Trophoblast cell (in vitro differentiated cells and primary cell): Measurements from ENCODE around the gene TMEM235.

ENCODE experiments used
- DNase-seq, 2 donors: peaks; one replicate each; pipeline ENCODE4 v3.0.0-alpha.2; 2016
- H2AFZ ChIP-seq: 2 replicates; pipeline ENCODE4 v1.6.1; 2013; ENCODE audit warnings: low read length, moderate library complexity, mild to moderate bottlenecking; ENCODE audit not compliant: insufficient read depth, poor library complexity
- H2AK5ac ChIP-seq: 2 replicates; pipeline ENCODE4 v1.6.1; 2013; ENCODE audit warnings: mild to moderate bottlenecking, low read length
- H2BK120ac ChIP-seq: 2 replicates; pipeline ENCODE4 v1.6.1; 2013; ENCODE audit warnings: low read length, mild to moderate bottlenecking, moderate library complexity; ENCODE audit not compliant: insufficient read depth, poor library complexity
- H2BK12ac ChIP-seq: 2 replicates; pipeline ENCODE4 v1.6.1; 2013; ENCODE audit warnings: mild to moderate bottlenecking, low read length, moderate library complexity
- H2BK5ac ChIP-seq: 2 replicates; pipeline ENCODE4 v1.6.1; 2013; ENCODE audit warnings: low read length, low read depth, moderate library complexity, mild to moderate bottlenecking; ENCODE audit not compliant: poor library complexity
- H3K14ac ChIP-seq: 2 replicates; pipeline ENCODE4 v1.6.1; 2013; ENCODE audit warnings: mild to moderate bottlenecking, low read length
- H3K18ac ChIP-seq: 2 replicates; pipeline ENCODE4 v1.6.1; 2013; ENCODE audit warnings: mild to moderate bottlenecking, low read length
- H3K23ac ChIP-seq: 2 replicates; pipeline ENCODE4 v1.6.1; 2013; ENCODE audit warnings: low read length
- H3K27ac ChIP-seq: 2 replicates; pipeline ENCODE4 v1.5.1; 2013; ENCODE audit warnings: low read depth, mild to moderate bottlenecking, inconsistent platforms, low read length, moderate library complexity
- H3K27me3 ChIP-seq: 2 replicates; pipeline ENCODE4 v1.6.1; 2013; ENCODE audit warnings: inconsistent platforms, mild to moderate bottlenecking, low read length, moderate library complexity; ENCODE audit not compliant: insufficient read depth
- H3K36me3 ChIP-seq, 2 experiments: 1 replicate in 1 of 2; 2 replicates in 1 of 2; pipeline ENCODE4 v1.6.1; 2013; ENCODE audit warnings: low read length in 2 of 2, mild to moderate bottlenecking in 2 of 2, moderate library complexity in 1 of 2; ENCODE audit not compliant: insufficient read depth in 2 of 2, control insufficient read depth in 1 of 2
- H3K4ac ChIP-seq: 2 replicates; pipeline ENCODE4 v1.6.1; 2013; ENCODE audit warnings: low read depth, mild to moderate bottlenecking, low read length, moderate library complexity
- H3K4me1 ChIP-seq, 2 experiments: 1 replicate in 1 of 2; 2 replicates in 1 of 2; pipeline ENCODE4 v1.6.1; 2013; ENCODE audit warnings: low read length in 2 of 2, mild to moderate bottlenecking in 2 of 2, moderate library complexity in 1 of 2; ENCODE audit not compliant: insufficient read depth in 2 of 2, control insufficient read depth in 1 of 2
- H3K4me2 ChIP-seq: 2 replicates; pipeline ENCODE4 v1.6.1; 2013; ENCODE audit warnings: inconsistent platforms, mild to moderate bottlenecking, low read length, moderate library complexity
- H3K4me3 ChIP-seq: 2 replicates; pipeline ENCODE4 v1.5.1; 2013; ENCODE audit warnings: mild to moderate bottlenecking, low read depth, low read length, inconsistent platforms
- H3K79me1 ChIP-seq: one replicate; pipeline ENCODE4 v1.6.1; 2013; ENCODE audit warnings: low read length
- H3K79me2 ChIP-seq: 2 replicates; pipeline ENCODE4 v1.6.1; 2013; ENCODE audit warnings: low read length, mild to moderate bottlenecking; ENCODE audit not compliant: control insufficient read depth, insufficient read depth, poor library complexity
- H3K9ac ChIP-seq: 2 replicates; pipeline ENCODE4 v1.6.1; 2013; ENCODE audit warnings: mild to moderate bottlenecking, low read length
- H3K9me3 ChIP-seq: 2 replicates; pipeline ENCODE4 v1.6.1; 2013; ENCODE audit warnings: low read depth, mild to moderate bottlenecking, control low read depth, inconsistent platforms, low read length; ENCODE audit not compliant: insufficient read depth
- H4K12ac ChIP-seq: 2 replicates; pipeline ENCODE4 v1.6.1; 2013; ENCODE audit warnings: low read depth, mild to moderate bottlenecking, low read length, moderate library complexity
- H4K8ac ChIP-seq: 2 replicates; pipeline ENCODE4 v1.6.1; 2013; ENCODE audit warnings: low read depth, mild to moderate bottlenecking, low read length, moderate library complexity
- H4K91ac ChIP-seq: one replicate; pipeline ENCODE4 v1.6.1; 2013; ENCODE audit warnings: low read depth, mild to moderate bottlenecking, low read length, moderate library complexity
- WGBS: extraction: QIAGEN DNeasy Blood & Tissue Kit; methylation state at CpG from one replicate; pipeline ENCODE4 v1.1.7; 2013; ENCODE audit warnings: missing lambda C conversion rate; ENCODE audit not compliant: insufficient read length, insufficient coverage; ENCODE audit errors: extremely low coverage; 5-methylcytosine and 5-hydroxymethylcytosine counted together

Gene TMEM235

GRCh38 chr17:78248051-78248914 lies 16.9 kb downstream of the TMEM235 start:
- peak overlapping the region; percentile 58 for H2AK5ac ChIP-seq

DNA sequence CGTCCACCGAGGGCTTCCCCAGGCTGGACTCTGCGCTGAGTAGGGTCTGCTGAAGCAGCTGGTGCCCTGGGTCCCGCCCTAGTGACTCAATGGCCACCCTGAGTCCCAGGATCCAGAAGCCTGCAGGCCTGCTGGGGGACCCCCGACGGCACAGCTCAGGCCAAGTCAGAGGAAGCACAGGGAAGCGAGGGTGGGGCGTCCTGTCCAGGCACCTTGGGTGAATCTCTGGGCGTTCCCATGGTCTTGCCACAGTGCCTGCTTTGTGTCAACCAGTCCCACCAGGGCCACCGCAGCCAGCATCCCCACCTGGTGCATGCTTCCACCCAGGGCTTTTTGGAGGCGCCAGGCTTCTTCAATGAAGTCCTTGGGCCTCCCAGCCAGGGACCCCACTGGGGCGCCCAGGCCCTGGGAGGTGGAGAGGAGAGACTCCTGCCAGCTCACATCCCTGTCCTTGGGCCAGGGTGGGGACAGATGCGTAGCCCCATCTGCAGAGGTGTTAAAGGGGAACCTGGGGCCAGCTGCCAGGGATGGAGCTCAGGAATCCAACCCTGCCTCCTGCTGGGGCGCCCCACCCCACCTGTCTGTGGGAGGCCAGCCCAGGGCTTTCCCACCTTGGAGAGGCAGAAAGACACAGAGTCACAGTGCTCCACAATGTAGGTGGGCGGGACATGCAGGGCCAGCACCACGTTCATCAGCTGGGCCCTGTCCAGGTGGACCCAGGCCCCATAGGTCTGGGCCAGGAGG lies 17.8 kb downstream of the TMEM235 start:
- Histone ChIP-seq H3K4me3 (no peak overlapping the region), H4K8ac (no peak overlapping the region), H3K79me1 (peaks cover 12% of the 10 kb centered on the region), H2BK120ac (no peak overlapping the region), H3K14ac (no peak overlapping the region), H4K91ac (no peak overlapping the region), H3K9ac (no peak overlapping the region), H3K4me2 (no peak overlapping the region), H2BK5ac (no peak overlapping the region), H3K79me2 (peaks cover 2% of the 10 kb centered on the region), H3K36me3 (no peaks in the 10 kb centered on the region), H2BK12ac (no peak overlapping the region), H3K27ac (no peak overlapping the region), H3K4ac (no peak overlapping the region), H3K9me3 (peaks cover 3% of the 10 kb centered on the region), H2AK5ac (peak overlapping the region; percentile 32), H4K12ac (no peak overlapping the region), H3K4me1 (peaks cover 6 to 10% of the 10 kb centered on the region in 2 experiments), H2AFZ (no peak overlapping the region), H3K27me3 (no peaks in the 10 kb centered on the region), H3K23ac (no peak overlapping the region), H3K18ac (no peak overlapping the region)
- no peak for DNase-seq
- WGBS = no CpG with 5 or more reads among the region's 16 CpGs

More at GRCh38 chr17:78248051-78248914, 16.9 kb downstream of the TMEM235 start:
- no peak for DNase-seq
- Histone ChIP-seq H3K4ac (no peak overlapping the region), H3K23ac (no peak overlapping the region), H4K8ac (peak overlapping the region; percentile 6), H2BK5ac (no peak overlapping the region), H4K12ac (no peak overlapping the region), H2BK12ac (peak overlapping the region; percentile 93), H3K36me3 (no peaks in the 10 kb centered on the region), H3K27me3 (no peaks in the 10 kb centered on the region), H3K14ac (peak overlapping the region; percentile 38), H3K4me1 (peaks cover 2 to 6% of the 10 kb centered on the region in 2 experiments), H3K9ac (no peak overlapping the region), H4K91ac (peak overlapping the region; percentile 40), H3K79me1 (peaks cover 8% of the 10 kb centered on the region), H3K4me2 (no peak overlapping the region), H2BK120ac (peak overlapping the region; percentile 53), H2AFZ (no peak overlapping the region), H3K18ac (peak overlapping the region; percentile 47), H3K79me2 (no peaks in the 10 kb centered on the region), H3K27ac (no peak overlapping the region), H3K9me3 (peaks cover 3% of the 10 kb centered on the region), H3K4me3 (no peak overlapping the region)
- WGBS = no CpG with 5 or more reads among the region's 30 CpGs

GRCh38 chr17:78249818-78250806 lies 18.7 kb downstream of the TMEM235 start:
- H3K79me2 ChIP-seq = peaks cover 3% of the 10 kb centered on the region
- H3K4me2 ChIP-seq = no peak overlapping the region
- no peak for DNase-seq
- H3K9me3 ChIP-seq = peaks cover 3% of the 10 kb centered on the region
- no peak overlapping the region for H3K18ac ChIP-seq
- no peak overlapping the region for H3K14ac ChIP-seq
- H3K36me3 ChIP-seq = no peaks in the 10 kb centered on the region
- peak overlapping the region; percentile 18 for H4K91ac ChIP-seq
- no peak overlapping the region for H2BK5ac ChIP-seq
- H3K9ac ChIP-seq = no peak overlapping the region
- H3K23ac ChIP-seq = no peak overlapping the region
- H3K27ac ChIP-seq = no peak overlapping the region
- no peak overlapping the region for H4K8ac ChIP-seq
- peaks cover 6 to 10% of the 10 kb centered on the region in 2 experiments for H3K4me1 ChIP-seq
- H2AK5ac ChIP-seq = peak overlapping the region; percentile 32
- H3K4ac ChIP-seq = no peak overlapping the region
- H4K12ac ChIP-seq = no peak overlapping the region
- H3K79me1 ChIP-seq = peaks cover 13% of the 10 kb centered on the region
- H2BK120ac ChIP-seq = no peak overlapping the region
- no CpG with 5 or more reads among the region's 20 CpGs for WGBS
- no peak overlapping the region for H2AFZ ChIP-seq
- no peaks in the 10 kb centered on the region for H3K27me3 ChIP-seq
- H2BK12ac ChIP-seq = no peak overlapping the region
- H3K4me3 ChIP-seq = no peak overlapping the region
